Activated CD4-positive, alpha-beta T cell treated with anti-CD3 and anti-CD28 coated beads for 1 hour (primary cell): ENCODE measurements around the gene TBX15.
"Not testable (repeated sequence)": the region's sequence is repeated elsewhere in the genome, so short reads cannot be mapped to it uniquely, and the experiment has no call there.

Source experiments
- DNase-seq: peaks from one replicate; pipeline ENCODE4 v3.0.0-alpha.2; 2020

Gene TBX15

DNA sequence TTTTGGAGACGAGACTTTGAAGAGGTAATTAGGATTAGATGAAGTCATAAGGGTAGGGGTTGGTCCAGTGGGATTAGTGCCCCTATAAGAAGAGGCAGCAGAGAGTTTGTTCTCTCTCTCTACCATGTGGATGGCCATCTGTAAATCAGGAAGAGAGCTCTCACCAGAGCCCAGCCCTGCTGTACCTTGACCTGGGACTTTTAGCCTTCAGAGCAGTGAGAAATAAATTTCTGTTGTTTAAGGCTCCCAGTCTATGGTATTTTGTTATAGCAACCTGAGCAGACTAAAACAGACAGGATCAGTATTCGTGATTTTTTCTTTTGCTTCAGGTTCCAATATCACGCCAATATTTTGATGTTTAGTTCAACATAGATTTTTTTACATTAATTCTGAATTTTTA is 30.0 kb downstream of the TBX15 start:
- no peak for DNase-seq

DNA sequence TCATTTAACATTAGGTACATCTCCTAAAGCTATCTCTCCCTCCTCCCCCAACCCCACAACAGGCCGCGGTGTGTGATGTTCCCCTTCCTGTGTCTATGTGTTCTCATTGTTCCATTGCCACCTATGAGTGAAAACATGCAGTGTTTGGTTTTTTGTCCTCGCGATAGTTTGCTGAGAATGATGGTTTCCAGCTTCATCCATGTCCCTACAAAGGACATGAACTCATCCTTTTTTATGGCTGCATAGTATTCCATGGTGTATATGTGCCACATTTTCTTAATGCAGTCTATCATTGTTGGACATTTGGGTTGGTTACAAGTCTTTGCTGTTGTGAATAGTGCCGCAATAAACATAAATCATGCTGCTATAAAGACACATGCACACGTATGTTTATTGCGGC is 30.6 kb downstream of the TBX15 start:
- DNase-seq = not testable (repeated sequence)

DNA sequence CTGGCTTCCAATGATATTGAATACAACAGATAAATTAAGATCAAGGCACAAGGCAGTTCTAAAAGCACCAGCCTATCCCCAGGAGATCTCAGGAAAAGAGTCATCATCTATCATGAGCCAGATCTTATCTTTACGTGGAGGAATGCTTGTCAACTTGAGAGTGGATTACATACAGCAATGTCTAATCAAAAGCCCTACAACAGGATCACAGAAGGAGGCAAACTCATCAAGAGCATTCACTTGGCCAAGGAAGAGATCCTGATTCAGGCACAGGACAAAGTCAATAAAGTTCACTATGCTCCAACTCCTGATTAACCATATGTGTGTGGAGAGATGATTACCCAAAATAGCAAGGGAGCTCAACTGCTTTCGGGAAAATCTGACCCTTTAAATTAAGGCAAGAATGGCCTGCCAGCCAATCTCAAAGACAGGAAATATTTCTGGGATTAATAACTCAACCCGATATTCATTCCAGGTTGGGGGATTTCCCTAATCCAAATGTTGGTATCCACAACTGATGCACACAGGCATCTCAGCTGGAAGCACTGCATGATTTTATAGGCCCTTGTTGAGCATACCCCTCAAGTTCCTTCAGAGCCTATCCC is 33.7 kb downstream of the TBX15 start:
- no peak for DNase-seq

DNA sequence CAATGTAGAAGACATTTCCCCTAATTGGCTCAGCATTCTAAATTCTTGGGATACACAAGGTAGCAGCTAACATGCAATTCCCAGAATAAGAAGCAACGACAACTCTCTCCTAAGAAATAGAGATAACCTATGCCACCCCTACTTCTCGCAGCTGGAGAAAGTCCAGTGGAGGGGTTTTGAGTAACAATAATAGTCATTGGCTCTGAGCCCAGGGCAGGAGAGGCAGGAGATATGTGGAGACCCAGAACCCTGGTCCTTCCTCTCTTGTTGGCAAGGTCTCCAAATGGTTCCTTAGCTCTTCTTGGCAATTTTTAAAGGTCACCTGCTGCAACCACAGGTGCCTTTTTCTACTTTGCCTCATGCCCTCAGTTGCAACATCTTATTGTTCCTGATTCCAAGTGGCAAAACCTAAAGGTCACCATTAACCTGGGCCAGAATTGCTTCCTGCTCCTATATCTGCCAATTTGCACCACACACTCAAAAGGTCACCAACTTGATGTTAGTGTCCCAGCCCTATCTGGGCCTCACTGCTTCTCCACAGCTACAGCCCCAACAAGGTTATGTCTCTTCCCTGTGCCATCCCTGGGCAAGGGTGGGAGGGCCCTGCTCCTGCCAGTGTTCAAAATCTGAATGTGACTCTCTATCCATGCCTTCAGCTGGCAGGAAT is 36.7 kb downstream of the TBX15 start:
- DNase-seq = no peak

DNA sequence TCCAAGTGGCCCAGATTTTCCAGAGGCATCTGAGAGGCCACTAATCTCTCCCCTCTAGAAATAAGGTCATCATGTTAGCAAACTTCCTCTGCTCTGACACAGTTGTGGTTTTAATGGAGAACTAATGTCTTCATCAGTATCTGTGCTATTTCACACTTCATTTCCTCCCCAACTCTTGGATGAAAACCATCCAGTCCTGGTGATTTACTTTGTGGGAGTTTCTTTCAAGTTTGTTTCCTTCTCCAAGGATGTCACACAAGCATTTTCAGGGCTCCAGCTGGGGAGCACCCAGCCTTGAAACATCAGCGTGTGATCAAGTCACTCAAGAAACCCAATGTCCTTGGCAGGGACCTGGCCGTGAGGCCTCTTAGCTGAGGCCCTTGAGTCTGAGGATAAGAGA is 38.8 kb downstream of the TBX15 start:
- no peak for DNase-seq

DNA sequence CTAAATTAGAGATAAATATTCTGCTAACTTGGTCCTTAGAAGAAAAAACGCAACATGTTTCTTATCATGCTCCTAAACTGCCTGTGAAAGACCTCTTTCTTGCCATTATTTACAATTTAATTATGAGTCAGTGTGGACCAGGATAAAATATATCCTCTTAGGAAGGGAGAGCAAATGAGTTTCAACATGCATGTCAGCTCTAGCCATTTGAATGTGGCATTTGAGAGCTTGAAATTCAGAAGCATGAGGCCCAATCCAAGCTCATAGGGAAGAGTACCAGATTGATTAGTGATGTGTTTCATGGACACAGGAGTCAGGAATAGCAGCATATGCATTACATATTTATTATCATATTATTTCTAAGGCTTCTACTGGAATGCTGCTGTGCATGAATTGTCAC is 39.3 kb downstream of the TBX15 start:
- no peak for DNase-seq

DNA sequence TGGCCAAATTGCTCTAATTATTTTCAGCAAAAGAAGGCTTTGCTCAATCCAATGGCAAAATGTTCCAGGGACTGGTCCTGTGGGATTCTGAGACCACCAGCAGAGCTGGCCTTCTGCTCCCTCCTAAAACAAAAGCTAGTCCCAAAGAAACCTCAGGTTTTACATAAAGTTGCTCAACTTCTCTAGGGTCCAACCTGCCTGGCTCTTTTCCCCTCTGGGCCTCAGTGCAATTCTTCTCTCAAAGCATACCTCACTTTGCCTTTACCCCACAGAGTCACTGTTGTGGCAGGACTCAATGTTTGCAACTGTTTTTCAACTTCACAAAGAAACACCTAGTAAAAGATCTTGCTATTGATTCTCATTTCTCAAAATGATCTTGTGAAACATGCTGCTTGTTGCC is 39.8 kb downstream of the TBX15 start:
- no peak for DNase-seq

DNA sequence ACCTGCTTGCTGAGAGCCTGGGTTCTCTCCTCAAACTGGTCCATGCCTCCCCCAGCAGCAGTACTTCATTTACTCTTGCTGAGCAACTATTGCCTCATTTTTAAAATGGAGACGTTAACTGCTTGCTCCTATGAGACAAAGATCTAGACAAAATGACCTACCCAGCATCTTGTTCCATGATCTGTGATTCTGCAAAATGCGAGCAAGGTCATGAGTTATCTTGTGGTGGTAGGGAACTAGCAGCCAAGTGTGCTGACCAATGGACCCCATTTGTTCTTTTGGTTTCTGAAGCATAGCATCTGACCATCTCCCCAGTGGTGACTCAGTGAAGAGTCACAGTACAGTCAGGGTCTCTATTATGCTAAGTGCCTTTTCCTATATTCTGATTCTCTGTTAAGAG is 40.4 kb downstream of the TBX15 start:
- DNase-seq = no peak

DNA sequence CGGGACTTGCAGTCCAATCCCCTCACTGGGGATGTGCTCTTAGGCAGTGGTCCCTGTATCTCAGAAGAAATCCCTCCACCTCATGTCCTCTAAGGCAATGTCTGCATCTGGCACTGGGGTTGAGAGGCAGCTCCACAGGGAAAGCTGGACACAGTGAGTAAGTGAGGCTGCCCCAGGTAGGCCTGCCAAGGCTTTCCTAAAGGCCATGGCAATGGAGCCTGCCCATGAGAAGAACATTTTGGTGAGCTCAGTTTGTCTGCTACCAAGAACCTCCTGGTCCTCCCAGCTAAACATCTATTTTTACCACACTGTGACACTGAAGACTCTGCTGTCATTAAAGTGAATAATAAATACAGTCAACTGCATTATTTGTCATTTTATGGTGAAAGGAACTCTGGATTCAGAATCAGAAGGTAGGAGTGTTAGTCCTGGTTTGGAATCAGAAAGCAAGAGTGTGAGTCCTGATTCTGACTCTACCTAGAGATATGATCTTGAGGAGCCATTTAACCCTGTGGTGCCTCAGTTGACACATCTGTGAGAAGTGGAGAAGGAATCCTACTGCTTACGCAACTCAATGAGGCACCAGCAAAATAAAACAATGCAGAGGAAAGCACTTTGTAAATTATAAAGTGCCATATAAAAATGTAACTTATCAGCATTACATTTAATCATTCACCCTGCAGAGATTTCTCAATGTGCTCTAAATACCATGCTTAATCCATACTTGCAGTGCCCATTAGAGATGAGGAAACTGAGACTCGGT is 41.0 kb downstream of the TBX15 start:
- no peak for DNase-seq

DNA sequence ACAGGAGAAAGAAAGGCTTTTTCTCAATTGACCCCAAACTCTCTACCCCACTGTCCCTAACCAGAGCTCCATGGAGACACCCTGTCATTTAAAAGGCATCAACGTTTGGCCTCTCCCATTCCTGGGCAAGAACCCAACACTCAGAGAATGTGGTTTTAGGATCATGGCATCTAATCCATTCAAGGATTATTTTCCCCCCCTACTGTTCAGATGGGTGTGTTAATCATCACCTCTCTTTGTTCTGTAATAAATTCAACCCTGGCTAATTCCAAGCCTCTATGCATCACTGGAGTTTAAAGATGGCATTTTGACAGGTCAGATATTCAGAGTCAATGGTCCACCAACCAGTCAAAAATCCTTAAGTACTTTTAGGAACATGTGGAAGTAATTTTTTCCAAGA is 42.7 kb downstream of the TBX15 start:
- no peak for DNase-seq

DNA sequence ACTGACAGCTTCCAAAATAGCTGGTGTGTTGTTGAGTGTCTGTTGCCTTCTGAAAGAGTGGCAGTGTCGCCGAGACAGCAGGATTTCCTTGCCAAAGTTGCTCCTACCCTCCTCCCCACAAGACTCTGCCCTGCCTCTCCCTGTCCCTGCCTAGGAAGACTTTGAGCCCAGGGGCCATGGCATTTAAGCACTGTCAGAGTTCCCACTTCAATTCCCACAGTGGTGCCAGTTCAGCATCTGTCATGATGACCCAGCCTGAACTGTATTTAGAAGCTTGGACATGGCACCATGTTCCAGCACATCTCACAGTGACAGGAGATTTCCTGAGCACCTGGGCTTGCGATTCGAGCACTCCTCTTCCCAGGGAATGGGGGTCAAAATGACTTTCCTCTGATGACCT is 43.6 kb downstream of the TBX15 start:
- DNase-seq = no peak

DNA sequence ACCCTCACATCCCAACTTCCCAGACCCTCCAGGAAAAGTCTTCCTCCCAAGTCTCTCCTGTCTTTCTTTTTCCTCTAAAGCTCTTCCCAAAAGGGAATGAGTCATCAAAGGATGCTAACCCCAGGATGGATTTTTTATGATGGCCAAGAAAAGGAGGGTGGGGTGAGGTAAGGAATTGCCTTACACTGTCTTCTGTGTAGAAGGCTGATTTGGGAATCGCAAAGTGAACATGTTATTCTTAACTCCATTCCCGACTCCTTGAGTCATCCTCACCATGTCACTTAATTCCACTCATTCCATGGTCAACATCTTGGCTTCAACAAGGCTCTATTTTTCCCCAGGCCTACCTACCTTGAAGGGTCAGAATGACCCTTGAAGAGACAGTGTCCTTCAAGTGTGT is 44.0 kb downstream of the TBX15 start:
- no peak for DNase-seq

DNA sequence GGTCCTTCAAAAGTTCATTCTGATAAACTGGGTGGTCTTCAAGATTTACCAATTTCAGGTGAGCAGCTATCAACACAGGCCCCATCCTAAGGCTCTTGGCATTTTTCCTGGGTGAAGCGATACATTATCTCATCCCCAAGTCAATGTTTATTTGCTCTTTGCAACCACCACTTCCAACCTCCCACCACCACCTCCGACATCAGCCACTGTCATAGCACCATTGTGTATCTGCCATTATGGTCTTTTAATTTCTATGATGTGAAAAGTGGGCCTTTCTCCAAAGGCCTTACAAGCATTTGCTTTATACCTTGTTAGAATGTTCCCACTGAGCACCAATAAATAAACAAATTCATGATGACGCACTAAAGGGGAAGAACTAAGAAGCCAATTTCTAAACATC is 47.2 kb downstream of the TBX15 start:
- no peak for DNase-seq

DNA sequence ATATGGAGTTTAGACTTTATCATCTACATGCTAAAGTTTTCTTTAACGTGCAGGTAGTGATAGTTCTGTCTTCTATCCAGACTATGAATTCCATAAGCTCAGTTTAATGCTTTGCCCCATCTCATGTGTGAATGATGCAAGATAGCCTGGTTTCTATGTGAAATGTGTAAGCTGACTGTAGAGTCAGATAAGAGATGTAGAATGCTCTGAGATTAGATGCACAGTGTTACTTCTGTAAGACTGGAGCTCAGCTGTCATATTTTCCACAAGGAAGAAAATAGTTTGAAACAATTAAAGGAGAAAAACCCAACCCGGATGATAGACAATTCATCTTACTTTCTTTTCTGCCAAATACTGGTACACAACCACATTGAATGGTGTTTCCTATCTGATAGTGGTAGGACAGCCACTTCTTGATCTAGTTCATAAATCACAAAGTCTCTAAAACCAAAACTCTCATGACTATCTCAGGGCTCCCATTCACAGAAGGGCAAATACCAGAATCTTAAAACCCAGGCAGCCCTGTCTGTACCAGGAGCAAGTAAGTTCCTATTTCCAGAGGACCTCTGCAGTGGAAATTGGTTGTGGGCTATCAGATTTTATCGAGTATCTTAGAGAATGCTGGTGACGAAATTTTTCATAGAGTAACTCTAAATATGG is 50.6 kb downstream of the TBX15 start:
- no peak for DNase-seq

DNA sequence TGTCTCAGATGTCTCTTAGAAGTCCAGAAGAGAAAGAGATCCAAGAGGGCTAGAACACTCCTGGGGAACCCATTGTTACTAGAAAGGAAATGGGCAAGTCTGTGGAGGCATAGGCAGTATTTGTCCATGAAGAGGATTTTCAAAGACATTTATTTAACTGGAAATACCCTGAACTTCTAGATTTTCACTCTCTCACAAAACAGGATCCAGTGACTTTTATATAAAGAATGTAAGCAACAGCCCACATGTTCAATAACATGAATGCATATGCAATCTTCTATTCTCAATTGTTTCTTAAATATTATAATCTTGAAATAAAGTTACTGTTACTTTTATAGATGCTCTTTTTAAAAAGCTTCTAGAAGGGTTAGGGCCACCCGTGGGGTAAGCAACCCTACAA is 53.4 kb downstream of the TBX15 start:
- DNase-seq = no peak

DNA sequence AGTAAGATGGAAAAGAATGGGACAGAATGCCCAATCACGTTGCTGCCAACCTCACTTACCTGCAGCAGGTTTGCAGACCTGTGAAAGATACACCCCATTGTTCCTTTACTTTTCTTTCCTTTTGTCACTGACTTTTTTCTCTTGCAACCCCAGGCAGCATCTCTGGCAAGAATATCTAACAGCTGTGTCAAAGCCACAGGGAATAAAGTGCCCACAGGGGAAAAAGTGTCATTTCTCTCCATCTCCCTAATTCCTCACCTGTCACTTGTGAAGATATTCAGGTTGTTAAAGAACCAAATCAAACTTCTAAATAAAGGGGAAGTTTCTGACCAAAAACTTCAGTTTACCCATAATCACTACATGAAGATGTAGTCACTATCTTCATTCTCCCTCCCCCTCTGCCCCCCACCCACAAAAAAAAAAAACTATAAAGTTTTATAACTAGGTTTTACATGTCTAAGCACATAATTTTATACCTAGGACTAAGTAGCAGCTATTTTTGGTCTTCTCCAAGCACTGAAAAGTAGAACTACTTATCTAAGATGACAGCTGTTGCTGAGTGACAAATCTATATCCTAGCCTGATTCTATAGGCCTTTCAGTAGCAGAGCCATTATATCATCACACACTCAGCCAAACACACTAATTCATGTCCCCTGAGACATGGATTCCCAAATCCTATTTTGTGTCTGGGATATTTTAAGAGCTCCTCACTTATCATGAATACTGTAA is 54.9 kb downstream of the TBX15 start:
- no peak for DNase-seq

DNA sequence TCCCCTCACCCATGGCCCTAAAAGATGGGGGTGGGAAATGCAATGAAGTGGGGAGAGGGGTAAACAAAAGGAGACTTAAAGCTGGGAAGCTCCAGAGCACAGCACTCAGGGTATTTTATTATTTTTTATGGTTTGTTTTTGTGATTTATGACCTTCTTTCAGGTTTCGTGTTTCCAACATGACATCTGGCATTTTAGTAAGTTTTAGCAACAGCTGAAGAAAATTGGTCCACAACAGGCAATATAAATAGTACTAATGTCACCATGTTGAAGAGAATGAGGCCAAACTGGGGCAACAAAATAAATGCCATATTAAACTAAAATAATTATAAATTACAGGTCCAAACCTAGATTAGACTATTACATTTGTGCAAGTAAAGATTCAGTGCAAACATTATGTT is 56.3 kb downstream of the TBX15 start:
- DNase-seq = no peak

DNA sequence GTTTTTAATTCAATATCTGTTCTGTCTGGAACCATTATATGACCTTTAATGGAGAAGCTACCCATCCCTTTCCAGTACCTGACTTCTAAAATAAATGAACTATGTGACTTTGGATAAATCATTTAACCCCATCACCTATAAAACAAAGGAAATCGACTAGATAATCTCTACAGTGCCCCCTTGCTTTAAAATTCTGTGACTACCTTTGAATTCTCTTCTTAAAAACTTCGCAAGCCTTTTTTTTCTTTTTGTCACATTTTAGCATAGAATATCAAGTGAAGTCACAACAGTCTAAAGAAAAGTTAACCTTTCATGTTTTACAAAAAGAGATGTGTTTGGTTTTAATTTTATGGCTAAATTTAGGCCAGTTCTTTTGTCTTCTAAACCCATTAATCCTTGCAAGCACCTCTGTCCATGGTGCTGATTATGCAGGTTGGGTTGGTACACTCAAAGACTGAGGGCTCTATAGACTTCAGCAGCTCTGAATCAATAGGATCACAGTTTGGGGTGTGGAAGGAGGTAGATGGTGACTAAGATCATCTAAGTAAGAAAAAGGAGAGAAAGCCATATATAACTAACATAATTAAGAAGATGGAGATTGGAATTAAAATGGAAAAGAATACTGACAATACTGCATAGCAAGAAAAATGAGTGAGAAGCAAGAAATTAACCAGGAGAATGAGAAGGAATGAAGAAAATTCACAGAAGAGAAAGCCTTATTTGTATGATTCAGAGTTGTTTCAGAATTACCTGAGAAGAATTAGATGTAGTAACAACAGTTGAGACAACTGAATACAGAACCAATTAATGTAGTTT is 59.2 kb downstream of the TBX15 start:
- DNase-seq = no peak

DNA sequence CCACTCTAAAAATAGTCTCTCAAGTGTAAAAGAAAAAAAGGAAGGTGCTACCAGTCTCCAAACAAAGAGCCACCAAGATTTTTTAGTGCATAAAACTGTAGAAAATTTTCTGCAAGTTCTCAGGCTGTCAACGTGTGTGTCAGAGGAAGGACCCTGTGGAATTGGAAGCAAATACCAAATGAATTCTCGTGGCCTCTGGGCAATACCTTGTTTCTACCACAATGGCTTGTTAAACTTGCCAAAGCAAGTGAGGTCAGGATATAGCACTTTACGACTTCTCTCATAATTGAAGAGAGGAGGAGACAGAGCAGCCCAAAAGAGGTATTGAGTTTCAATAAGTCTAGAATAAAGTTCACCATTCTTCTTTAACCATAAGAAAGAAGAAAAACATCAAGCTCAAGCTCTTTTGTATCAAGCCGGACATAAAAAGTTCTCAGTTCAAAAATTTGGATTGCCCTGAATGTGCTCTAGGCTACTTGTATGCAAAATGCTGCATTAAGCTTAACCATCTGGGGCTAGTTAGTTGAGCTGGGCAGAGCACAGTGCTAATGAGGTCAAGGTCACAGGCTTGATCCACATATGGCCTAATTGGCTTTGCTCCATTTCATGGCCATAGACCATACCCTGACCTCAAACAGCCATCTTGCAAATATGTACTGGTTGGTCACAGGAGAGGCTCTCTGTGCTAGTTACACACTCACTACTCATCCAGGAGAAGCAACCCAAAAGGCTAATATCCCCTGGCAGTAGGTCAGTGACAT is 60.5 kb downstream of the TBX15 start:
- no peak for DNase-seq

DNA sequence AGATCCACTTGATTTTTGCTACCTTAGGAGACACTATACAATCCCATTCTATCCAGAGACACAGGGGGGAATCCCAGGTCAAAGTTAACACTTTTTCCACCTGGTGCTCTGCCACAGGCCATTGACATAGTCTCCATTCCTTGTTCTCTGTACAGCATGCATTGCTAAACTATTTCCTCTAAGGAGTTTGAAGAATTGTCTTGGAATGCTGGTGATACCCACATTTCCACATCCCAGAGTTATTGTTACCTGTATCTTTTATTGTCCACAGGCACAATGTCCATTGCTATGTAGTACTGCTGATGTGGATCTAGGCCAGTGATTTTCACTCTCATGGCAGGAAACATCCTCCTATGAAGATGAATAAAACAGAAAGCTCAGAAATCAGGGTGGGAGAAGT is 61.9 kb downstream of the TBX15 start:
- no peak for DNase-seq

DNA sequence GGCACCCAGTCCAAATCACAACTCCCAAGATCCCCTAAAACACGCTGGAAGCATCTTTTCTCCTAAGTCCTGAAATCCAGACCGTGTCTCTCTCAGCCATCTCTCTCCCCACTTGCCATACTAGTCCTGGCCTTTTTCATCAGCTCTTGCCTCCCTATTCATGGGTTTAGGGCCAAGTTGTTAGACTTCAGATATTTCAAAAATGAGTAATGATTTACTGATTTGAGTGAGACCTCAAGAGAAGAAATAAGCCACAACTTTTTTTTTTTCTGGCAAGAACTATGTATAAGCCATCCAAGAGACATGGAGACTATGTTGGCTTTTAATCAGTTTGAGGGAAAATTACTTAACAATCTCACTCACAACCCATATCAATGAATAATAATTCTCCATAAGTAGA is 62.5 kb downstream of the TBX15 start:
- DNase-seq = no peak

DNA sequence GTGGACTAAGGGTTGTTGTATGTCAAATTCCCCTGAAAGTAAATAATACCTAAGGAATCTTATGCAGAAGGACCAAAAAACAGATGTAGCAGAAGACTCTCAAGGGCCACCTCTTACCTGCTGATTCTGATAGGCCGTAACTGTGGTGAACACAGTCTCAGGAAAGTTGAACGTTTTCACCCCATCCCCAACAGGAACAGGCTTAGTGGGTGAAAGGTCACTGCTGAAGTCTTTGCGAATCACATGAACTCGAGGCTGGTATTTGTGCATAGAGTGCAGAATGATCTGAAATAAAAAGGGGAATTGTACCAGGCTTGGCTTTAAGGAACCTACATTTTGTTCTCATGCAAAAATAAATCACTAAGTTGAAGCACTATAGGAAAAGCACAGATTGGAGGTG is 64.8 kb downstream of the TBX15 start:
- DNase-seq = no peak
